ENCODE measurements around the gene AQP5.

Gene AQP5

DNA sequence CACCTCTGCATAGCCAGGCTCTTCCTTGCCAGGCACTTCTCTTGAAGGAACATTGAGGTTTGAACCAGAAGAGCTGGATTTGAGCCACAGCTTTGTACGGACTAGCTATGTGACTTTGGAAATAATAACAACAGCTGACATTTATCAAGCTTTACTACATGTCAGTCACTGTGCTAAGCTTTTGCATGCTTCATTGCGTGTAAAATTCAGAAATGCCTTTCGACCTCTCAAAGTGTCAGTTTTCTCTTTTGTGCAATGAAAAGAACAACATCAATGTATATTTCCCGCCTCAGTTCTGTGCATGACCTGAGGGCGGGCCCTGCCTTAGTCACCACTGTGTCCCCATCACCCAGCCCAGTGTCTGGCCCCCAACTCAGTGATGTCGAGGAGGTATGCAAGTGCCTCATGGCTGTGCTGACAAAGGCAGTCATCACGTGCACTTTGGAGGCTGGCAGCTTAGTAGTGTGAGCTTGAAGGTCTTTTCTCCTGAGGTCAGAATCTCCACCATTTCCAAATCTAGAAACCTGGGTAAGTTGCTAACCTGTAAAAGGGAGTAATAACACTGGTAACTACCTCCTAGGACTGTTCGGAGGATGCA, 29.0 kb upstream of the AQP5 start:
- no peak for DNase-seq (ENCODE audit: low spot score)

DNA sequence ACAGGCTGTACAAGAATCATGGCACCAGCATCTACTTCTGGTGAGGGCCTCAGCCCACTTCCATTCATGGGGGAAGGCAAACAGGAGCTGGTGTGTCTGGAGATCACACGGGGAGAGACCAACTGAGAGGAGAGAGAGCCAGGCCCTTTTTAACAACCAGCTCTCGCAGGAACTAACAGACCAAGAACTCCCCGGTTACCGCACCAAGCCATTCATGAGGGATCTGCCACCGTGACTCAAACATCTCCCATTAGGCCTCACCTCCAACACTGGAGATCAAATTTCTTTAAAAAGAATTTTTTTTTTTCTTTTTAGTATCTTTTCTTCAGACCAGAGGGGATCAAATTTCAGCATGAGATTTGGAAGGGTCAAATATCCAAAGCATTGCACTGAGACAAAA, 27.9 kb upstream of the AQP5 start:
- no peak for DNase-seq (ENCODE audit: low spot score)

DNA sequence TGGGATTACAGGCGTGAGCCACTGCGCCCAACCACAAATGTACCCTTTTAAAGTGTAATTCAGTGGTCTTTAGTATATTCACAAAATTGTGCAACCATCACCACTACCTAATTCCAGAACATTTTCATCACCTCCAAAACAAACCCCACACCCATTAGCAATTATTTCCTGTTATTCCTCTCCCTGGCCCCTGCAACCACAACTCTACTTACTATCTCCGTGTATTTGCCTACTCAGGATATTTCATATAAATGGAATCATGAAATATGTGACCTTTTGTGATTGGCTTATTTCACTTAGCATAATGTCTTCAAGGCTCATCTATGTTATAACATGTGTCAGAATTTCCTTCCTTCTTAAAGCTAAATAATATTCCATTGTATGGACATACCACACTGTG, 27.2 kb upstream of the AQP5 start:
- no peak for DNase-seq (ENCODE audit: low spot score)

DNA sequence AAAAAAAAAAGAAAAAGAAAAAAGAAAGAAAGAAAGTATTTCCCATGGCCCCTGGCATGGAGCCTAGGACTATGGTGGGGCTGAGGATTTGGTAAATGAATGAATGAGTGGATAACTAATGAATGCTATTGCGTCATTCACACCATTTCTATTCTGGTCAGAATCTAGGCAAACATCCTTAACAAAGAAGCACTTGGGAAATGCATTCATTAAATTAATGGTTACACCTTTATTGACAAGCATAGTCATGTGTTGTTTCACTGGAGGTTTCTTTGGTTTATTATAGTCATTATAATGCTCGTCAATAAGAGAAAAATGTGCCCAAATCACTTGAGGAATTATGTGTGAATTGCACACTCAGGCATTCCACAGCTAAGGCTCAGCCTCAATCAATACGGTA, 24.7 kb upstream of the AQP5 start:
- no peak for DNase-seq (ENCODE audit: low spot score)

DNA sequence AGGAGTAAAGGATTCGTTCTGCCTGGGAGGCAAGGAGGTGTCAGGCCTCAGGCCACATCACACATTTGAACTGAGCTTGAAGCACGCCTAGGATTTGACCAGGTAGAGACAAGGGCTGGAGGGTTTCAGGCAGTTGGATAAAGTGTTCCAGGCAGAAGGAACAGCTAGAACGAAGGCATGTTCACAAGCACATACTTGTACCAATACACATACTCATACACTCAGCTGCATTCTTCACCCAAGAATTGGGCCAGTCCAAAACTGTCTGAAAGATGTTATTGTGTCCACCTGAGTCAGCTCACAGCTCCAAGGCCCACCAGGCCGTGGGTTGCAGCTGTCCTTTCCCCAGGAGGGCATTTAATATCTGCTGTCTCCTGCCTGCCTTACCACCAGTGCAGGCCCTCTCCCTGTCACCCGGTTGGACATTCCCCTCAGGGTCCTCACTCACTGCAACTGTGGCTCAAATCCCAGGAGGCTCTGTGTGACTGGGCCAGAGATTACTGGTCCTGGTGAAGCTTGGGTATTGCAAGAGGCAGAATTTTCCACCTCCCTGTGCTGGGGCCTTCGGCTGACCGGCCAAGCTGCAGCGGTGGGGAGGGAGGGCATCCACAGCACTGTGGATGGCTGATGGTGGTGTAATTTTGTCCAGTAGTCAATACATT, 23.9 kb upstream of the AQP5 start:
- DNase-seq (ENCODE audit: low spot score), result no peak

DNA sequence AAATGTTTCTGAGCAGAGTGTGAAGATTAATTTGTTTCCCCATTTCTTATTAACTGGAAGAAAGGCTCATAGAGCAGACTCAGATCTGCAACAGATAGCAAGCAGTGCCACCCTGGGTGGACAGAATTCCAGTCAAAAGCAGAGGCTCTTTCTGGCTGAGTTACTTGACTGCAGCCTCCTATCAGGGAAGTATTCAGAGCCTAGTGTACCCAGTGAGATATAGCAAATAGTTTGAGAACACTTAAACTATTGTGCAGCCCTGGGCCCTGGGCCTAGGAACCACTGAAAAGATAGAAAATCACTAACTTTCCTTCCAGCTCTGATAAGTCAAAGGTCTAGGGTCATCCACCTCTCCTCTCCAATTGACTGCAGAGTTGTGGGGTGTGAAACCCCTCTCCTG, 22.4 kb upstream of the AQP5 start:
- DNase-seq (ENCODE audit: low spot score), result no peak

DNA sequence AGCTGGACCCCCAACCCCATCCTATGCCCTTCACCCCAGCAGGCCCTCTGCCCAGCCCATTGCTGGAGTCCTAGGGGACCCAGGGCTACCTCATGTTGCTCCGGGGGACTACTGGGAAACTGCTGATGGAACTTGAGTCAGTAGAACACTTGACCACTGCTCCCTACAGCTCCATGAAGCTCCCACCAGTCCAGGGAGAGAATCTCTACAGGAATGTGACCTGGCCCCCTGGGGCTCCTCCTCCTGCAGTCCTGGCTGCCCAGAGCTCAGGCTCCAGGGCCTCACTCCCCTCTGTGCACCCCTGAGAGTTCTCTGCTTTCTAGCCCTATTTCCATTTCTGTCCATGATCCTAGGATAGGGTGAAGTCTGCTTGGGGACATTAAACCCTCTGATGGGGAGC, 22.0 kb upstream of the AQP5 start:
- DNase-seq (ENCODE audit: low spot score), result no peak

GRCh38 chr12:49941556-49942511, 19.8 kb upstream of the AQP5 start:
- DNase-seq (ENCODE audit: low spot score), result no peak

DNA sequence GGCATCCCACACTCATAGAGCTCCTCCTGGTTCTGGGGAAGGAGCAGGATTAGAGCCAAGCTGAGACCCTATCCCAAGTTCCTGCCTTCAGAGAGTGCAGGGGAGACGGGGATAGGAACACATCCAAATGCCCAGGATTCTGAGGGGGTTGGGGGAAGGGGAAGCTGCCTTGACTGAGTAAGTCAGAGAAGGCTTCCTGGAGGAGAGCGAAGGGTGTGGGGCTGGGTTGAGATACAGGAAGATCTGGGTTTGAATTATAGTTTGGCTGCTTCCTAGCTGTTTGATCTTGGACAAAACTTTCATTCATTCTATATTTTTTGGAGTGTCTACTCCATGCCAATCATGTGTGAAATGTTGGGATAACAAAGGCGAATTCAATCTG, 19.2 kb upstream of the AQP5 start:
- no peak for DNase-seq (ENCODE audit: low spot score)

DNA sequence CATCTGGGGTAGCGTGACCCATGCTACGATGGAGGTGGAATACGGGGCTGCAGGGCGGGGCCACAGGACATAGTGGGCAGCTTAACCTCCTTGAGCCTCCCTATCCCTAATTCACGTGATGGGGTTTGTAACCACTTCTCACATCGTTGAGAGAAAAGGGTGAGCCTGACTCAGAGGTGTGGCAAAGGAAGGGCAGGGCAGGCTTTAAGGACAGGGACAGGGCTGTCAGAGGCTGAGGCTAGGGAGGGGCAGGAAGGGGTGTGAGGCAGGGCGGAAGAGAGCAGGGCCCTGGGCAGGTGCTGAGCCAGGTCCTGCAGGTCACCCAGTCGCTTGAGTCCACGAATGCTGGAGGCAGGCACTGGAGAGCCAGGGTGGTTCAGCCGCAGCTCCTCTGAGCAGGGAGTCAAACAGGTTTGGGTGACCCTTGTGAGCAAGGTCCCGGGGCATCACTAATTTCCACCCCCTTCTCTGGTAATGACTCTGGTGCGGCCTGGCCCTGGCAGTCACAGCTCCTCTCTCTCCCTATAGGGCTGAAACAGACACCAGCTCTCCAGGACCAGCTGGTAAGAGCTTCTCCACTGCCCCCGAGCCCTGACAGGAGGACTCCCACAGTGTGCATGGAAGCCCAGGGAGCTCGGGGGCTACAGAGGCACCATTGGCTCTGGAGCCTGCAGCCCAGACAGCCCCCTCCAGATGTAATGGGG, 18.6 kb upstream of the AQP5 start:
- DNase-seq (ENCODE audit: low spot score), result no peak

DNA sequence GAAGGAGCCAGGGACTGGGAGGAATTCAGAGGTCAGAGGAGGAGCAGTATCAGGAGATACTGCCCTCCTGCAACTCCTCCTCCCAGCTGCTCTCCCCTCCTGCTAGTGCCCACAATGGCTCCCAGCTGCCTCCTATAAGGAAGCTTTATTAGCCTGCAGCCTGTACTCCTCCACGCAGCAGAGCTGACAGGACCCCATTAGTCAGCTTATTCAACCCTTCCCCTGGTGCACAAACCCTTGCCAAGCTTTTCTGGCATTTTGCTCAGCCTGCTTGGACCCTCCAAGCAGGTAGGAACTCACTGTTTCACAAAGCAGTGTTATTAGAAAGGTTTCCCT, 18.1 kb upstream of the AQP5 start:
- no peak for DNase-seq (ENCODE audit: low spot score)

GRCh38 chr12:49944046-49944445, 17.6 kb upstream of the AQP5 start:
- DNase-seq (ENCODE audit: low spot score), result no peak

DNA sequence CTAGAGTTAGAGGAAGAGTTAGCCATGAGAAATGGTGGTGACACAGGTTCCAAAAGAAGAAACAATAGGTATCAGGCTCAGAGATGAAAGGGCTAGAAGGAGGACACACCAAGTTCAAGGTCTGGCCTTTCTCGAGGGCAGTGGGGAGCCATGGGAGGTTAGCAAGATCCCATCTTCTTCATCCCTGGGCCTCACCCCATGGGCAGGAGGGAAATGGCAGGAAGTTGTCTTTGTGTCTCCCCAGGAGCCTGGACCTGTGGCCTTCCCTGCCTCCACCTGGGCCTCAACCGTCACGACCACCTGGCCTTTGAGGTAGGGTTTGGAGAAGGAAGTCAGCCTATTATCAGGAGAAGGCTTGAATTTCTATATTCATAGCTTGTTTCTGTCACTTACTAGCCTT, 17.0 kb upstream of the AQP5 start:
- DNase-seq (ENCODE audit: low spot score), result no peak

GRCh38 chr12:49945394-49946080, 16.1 kb upstream of the AQP5 start:
- DNase-seq (ENCODE audit: low spot score), result peak; percentile 77

DNA sequence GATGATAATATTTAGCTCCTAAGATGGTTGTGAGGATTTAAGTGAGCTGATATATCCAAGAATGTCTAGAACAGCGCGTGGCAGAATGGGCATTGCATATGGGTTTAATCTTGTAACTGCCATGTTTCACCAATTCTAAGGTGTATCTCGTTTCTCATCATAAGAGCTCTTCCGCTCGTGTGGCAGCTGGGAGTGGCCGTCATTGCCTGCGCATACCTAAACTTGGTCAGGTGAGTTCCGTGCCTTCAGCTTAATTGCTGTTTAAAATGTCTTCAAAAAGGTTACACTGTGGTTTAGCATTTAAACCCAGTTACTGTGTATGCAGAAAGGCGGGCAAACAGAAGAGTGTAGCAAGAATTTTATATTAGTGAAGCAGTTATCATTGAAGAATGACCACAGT, 15.6 kb upstream of the AQP5 start:
- DNase-seq (ENCODE audit: low spot score), result peak; percentile 8

GRCh38 chr12:49946497-49946896, 15.2 kb upstream of the AQP5 start:
- DNase-seq (ENCODE audit: low spot score), result peak; percentile 47

DNA sequence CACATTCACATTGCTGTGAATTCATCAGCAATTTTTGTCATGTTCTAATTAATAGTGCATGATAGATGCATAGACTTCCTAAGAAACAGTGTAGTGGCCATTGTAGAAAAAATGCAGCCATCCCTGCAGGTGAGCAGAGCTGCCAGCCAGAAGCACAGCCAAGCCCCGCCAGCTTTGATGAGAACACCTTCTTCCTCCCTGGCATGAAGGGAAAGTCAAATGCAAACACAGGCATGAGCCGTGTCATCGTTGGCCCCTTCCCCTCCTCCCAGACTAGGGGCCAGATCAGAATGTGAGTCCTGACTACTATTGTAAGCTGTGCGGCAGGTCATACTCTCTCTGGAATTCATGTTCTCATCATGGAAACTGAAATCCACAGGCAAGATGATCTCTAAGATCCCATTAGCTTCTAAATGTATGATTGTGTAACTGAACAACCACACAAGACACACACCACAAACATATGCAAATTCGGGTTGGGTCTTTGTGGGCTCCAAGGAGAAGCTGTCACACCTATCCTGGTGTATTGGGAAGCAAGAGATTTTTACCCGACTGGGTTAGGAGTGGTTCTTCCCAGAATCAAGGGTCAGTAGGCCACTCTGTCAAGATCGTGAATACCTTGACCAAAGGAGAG, 14.0 kb upstream of the AQP5 start:
- no peak for DNase-seq (ENCODE audit: low spot score)

DNA sequence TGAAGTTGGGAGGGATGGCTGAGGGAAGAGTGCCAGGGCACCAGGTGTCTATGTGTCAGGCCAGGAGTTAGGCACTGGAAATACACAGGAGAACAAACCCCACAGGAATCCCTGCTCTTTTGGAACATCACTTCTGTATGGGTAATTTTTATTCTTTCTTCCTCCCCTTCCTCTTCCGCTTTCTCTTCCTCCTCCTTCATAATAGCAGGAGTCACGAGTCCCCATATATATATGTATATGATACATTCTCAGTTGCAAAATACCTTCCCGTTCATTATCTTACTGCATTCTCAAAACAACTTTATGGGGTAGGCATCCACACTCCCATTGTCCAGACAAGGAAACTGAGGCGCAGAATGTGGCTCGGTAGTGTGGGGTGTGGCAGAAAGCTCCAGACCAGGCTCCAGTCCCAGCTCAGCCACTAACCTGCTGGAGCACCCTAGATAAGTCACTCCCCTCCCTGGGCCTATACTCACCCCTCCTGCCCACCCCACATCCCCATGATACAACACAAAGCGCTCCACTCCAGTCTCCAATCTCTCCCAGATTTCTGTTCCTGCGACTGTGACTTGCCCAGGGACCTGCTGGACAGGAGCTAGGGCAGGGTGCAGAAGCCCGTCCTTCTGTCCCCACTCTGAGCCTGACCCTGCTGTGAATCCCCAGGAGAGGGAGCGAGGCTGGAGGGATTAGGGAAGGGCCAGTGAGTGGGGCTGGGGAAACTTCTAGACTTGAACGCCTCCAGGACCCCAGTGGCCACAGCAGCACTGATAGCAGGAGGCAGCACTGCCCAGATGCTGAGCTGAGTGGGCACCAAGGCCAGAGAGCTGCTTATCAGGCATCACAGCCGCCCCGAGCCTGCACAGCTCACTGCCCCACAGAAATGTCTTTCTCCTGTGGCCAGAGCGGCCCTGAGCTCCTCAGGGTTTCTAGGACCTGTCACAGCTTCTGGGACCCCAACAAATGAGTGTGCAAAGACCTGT, 12.5 kb upstream of the AQP5 start:
- no peak for DNase-seq (ENCODE audit: low spot score)

DNA sequence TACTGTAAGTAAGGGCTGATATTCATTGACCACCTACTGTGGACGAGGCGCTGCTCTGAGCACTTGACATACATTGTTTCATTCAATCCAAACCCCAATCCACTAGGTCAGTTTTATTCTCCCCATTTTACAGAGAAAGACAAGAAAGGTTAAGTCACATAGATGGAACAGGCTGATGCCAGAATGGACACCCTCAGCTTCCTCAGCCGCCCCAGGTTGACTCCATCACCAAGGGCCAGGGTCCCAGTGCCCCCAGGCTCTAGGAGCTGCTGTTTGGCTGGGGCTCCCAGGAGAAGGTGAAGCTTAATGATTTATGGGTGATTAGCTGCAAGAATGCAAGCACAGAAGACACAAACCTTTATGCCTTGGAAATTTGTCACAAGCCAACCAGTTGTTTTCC, 11.8 kb upstream of the AQP5 start:
- no peak for DNase-seq (ENCODE audit: low spot score)

All from cerebellar cortex (tissue), 1 donor.